ENCODE data around the gene IFNL2. TPM values are rescaled to one million over a fixed set of nuclear protein-coding genes. Genes with fewer than 3 reads are reported as not detected.

The IFNL2 gene
- total RNA-seq, 1 experiment from 2014 or later = 0.33 TPM

DNA sequence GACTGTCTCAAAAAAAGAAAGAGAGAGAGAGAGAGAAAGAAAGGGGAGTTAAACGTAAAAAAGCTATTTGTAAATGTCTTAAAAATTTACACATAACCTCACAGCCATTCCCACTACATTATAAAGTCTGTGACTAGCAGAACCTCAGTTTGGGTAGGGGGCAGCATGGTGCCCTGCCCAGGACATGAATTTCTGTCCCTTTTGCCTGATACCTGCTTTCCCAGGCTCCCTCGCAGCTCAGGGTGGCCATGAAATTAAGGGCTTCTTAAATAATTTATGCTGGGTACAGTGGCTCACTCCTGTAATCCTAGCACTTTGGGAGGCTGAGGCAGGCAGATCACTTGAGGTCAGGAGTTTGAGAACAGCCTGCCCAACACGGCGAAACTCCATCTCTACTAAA, 32.8 kb downstream of the IFNL2 start:
- in situ Hi-C loops (cut with HindIII; ENCODE audit: low pct_unique_long_range_greater_than_20kb, low sequenced_read_pairs) = loop anchor here (5.0 kb wide), 2 partner anchors 49 to 96 kb away; no protein-coding TSS in a partner anchor
- CTCF ChIA-PET = interaction anchor here (0.6 to 2.3 kb wide), 7 partner anchors 9 to 486 kb away, joined by 3 to 12 read pairs (median 7); no protein-coding TSS in a partner anchor
- ATAC-seq = no peak

DNA sequence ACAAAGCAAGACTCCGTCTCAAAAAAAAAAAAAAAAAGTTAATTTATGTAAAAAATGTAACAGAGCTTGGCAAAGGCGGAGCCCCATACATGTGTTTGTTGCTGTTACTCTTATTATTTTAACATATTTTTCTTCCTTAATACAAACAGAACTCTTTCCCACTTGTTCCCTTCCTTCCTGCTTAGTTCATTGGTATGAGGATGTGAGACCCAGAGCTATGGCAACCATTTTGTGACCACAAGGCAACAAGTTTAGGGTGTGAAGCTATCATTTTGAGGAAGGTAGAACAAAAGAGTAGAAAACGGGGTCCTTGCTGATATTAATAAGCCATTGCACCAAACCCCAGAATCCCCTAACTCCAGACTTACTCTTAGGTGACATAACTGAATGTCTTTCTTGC, 33.4 kb downstream of the IFNL2 start:
- ChIA-PET POLR2A (interaction anchor here (0.7 to 1.7 kb wide), 2 partner anchors 14 to 85 kb away, joined by 6 to 13 read pairs; no protein-coding TSS in a partner anchor), CTCF (interaction anchor here (0.6 to 2.3 kb wide), 10 partner anchors 9 to 485 kb away, joined by 3 to 12 read pairs (median 7); no protein-coding TSS in a partner anchor)
- H3K27me3 ChIP-seq (ENCODE audit: control insufficient read depth, insufficient read depth, low read length) = peaks cover 16% of the 10 kb centered on the region; the same call in 1 of the 2 replicates
- intact Hi-C loops (cut with micrococcal nuclease; ENCODE audit: unreplicated experiment) = no loop called here
- no peak for DNase-seq (ENCODE audit: low read depth, low spot score)
- no peak overlapping the region for H3K27ac ChIP-seq (ENCODE audit: low read length)
- no TSS peak for BruUV-seq (replicated peaks)
- ATAC-seq = no peak
- H3K4me1 ChIP-seq (ENCODE audit: control insufficient read depth, insufficient read depth, low read length) = peaks cover 6% of the 10 kb centered on the region; the same call in 1 of the 2 replicates
- no peaks in the 10 kb centered on the region for H3K9me3 ChIP-seq (ENCODE audit: control insufficient read depth, insufficient read depth, low read depth, low read length)
- TF ChIP-seq SIN3A (IDR thresholded peaks at IDR 0.05; ENCODE audit: borderline replicate concordance, insufficient read depth, low read depth, low read length) = no peak
- TF ChIP-seq POLR2AphosphoS5 (IDR thresholded peaks at IDR 0.05; ENCODE audit: low read depth, low read length) = no peak
- TF ChIP-seq, protein P1, sequence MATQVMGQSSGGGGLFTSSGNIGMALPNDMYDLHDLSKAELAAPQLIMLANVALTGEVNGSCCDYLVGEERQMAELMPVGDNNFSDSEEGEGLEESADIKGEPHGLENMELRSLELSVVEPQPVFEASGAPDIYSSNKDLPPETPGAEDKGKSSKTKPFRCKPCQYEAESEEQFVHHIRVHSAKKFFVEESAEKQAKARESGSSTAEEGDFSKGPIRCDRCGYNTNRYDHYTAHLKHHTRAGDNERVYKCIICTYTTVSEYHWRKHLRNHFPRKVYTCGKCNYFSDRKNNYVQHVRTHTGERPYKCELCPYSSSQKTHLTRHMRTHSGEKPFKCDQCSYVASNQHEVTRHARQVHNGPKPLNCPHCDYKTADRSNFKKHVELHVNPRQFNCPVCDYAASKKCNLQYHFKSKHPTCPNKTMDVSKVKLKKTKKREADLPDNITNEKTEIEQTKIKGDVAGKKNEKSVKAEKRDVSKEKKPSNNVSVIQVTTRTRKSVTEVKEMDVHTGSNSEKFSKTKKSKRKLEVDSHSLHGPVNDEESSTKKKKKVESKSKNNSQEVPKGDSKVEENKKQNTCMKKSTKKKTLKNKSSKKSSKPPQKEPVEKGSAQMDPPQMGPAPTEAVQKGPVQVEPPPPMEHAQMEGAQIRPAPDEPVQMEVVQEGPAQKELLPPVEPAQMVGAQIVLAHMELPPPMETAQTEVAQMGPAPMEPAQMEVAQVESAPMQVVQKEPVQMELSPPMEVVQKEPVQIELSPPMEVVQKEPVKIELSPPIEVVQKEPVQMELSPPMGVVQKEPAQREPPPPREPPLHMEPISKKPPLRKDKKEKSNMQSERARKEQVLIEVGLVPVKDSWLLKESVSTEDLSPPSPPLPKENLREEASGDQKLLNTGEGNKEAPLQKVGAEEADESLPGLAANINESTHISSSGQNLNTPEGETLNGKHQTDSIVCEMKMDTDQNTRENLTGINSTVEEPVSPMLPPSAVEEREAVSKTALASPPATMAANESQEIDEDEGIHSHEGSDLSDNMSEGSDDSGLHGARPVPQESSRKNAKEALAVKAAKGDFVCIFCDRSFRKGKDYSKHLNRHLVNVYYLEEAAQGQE (IDR thresholded peaks at IDR 0.05; ENCODE audit: insufficient read depth in 1 of 2, low read depth in 2 of 2, low read length in 1 of 2) = no peak
- TF ChIP-seq, protein P2, sequence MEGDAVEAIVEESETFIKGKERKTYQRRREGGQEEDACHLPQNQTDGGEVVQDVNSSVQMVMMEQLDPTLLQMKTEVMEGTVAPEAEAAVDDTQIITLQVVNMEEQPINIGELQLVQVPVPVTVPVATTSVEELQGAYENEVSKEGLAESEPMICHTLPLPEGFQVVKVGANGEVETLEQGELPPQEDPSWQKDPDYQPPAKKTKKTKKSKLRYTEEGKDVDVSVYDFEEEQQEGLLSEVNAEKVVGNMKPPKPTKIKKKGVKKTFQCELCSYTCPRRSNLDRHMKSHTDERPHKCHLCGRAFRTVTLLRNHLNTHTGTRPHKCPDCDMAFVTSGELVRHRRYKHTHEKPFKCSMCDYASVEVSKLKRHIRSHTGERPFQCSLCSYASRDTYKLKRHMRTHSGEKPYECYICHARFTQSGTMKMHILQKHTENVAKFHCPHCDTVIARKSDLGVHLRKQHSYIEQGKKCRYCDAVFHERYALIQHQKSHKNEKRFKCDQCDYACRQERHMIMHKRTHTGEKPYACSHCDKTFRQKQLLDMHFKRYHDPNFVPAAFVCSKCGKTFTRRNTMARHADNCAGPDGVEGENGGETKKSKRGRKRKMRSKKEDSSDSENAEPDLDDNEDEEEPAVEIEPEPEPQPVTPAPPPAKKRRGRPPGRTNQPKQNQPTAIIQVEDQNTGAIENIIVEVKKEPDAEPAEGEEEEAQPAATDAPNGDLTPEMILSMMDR (IDR thresholded peaks at IDR 0.05) = no peak
- TF ChIP-seq TCF7L2 (IDR thresholded peaks at IDR 0.05; ENCODE audit: low read depth, low read length) = no peak
- in situ Hi-C loops (cut with HindIII; ENCODE audit: low pct_unique_long_range_greater_than_20kb, low sequenced_read_pairs) = loop anchor here (5.0 kb wide), 2 partner anchors 49 to 96 kb away; no protein-coding TSS in a partner anchor
- H3K4me3 ChIP-seq (ENCODE audit: low read depth in 2 of 2, low read length in 2 of 2) = no peak overlapping the region
- no peaks in the 10 kb centered on the region for H3K36me3 ChIP-seq (ENCODE audit: control insufficient read depth, insufficient read depth, low read length)

More for the DNA sequence above, 32.8 kb downstream of the IFNL2 start:
- BruUV-seq (replicated peaks) = no TSS peak
- Histone ChIP-seq H3K27me3 (ENCODE audit: control insufficient read depth, insufficient read depth, low read length) (peaks cover 13% of the 10 kb centered on the region; the same call in 1 of the 2 replicates), H3K4me1 (ENCODE audit: control insufficient read depth, insufficient read depth, low read length) (peaks cover 6% of the 10 kb centered on the region; the same call in 1 of the 2 replicates), H3K9me3 (ENCODE audit: control insufficient read depth, insufficient read depth, low read depth, low read length) (no peaks in the 10 kb centered on the region), H3K27ac (ENCODE audit: low read length) (no peak overlapping the region), H3K4me3 (ENCODE audit: low read depth in 2 of 2, low read length in 2 of 2) (no peak overlapping the region), H3K36me3 (ENCODE audit: control insufficient read depth, insufficient read depth, low read length) (no peaks in the 10 kb centered on the region)
- TF ChIP-seq POLR2AphosphoS5 (IDR thresholded peaks at IDR 0.05; ENCODE audit: low read depth, low read length) (no peak), TCF7L2 (IDR thresholded peaks at IDR 0.05; ENCODE audit: low read depth, low read length) (no peak), SIN3A (IDR thresholded peaks at IDR 0.05; ENCODE audit: borderline replicate concordance, insufficient read depth, low read depth, low read length) (no peak)
- TF ChIP-seq, protein P2 (IDR thresholded peaks at IDR 0.05) = no peak
- TF ChIP-seq, protein P1 (IDR thresholded peaks at IDR 0.05; ENCODE audit: insufficient read depth in 1 of 2, low read depth in 2 of 2, low read length in 1 of 2) = no peak
- intact Hi-C loops (cut with micrococcal nuclease; ENCODE audit: unreplicated experiment) = no loop called here
- POLR2A ChIA-PET = interaction anchor here (1.7 kb wide), 1 partner anchor 14 kb away, joined by 13 read pairs; no protein-coding TSS in a partner anchor
- DNase-seq (ENCODE audit: low read depth, low spot score) = no peak
